HEK293T (cell line): Measurements from ENCODE around the gene GGCT.

Experiments used
- ARNT ChIP-seq: fragments of 450-650 bp; IDR thresholded peaks from 2 replicates; pipeline ENCODE4 v1.6.1; 2017; ENCODE audit warnings: mild to moderate bottlenecking
- BHLHE40 ChIP-seq: fragments of 450-650 bp; IDR thresholded peaks from 2 replicates; pipeline ENCODE4 v1.6.1; 2016; ENCODE audit warnings: mild to moderate bottlenecking, moderate library complexity, borderline replicate concordance
- CTBP1 ChIP-seq: fragments of 450-650 bp; IDR thresholded peaks from 2 replicates; pipeline ENCODE4 v1.6.1; 2016; ENCODE audit warnings: borderline replicate concordance
- ELF4 ChIP-seq: fragments of 450-650 bp; IDR thresholded peaks from 2 replicates; pipeline ENCODE4 v1.6.1; 2017; ENCODE audit warnings: antibody characterized with exemption
- FOXA1 ChIP-seq: fragments of 450-650 bp; IDR thresholded peaks from 2 replicates; pipeline ENCODE4 v1.6.1; 2016; ENCODE audit warnings: mild to moderate bottlenecking
- FOXK2 ChIP-seq: fragments of 450-650 bp; IDR thresholded peaks from 2 replicates; pipeline ENCODE4 v1.6.1; 2016; ENCODE audit warnings: mild to moderate bottlenecking
- FOXM1 ChIP-seq: fragments of 450-650 bp; IDR thresholded peaks from 2 replicates; pipeline ENCODE4 v1.6.1; 2017; ENCODE audit warnings: mild to moderate bottlenecking, borderline replicate concordance
- LEF1 ChIP-seq: fragments of 450-650 bp; IDR thresholded peaks from 2 replicates; pipeline ENCODE4 v1.6.1; 2017; ENCODE audit warnings: mild to moderate bottlenecking, borderline replicate concordance
- NFRKB ChIP-seq: fragments of 450-650 bp; IDR thresholded peaks from 2 replicates; pipeline ENCODE4 v1.6.1; 2016; ENCODE audit warnings: mild to moderate bottlenecking, moderate library complexity
- PKNOX1 ChIP-seq: fragments of 450-650 bp; IDR thresholded peaks from 2 replicates; pipeline ENCODE4 v1.6.1; 2016
- SP1 ChIP-seq: fragments of 450-650 bp; IDR thresholded peaks from 2 replicates; pipeline ENCODE4 v1.6.1; 2017
- SUZ12 ChIP-seq: fragments of 450-650 bp; IDR thresholded peaks from 2 replicates; pipeline ENCODE4 v1.6.1; 2016; ENCODE audit warnings: mild to moderate bottlenecking
- TARDBP ChIP-seq: fragments of 450-650 bp; IDR thresholded peaks from 2 replicates; pipeline ENCODE4 v1.6.1; 2016

GRCh38 chr7:30474893-30475292 lies 29.7 kb downstream of the GGCT start:
- TF ChIP-seq SUZ12, result no peak
- no peak for TF ChIP-seq TARDBP
- no peak for TF ChIP-seq FOXA1
- TF ChIP-seq FOXM1, result no peak
- TF ChIP-seq PKNOX1, result no peak
- TF ChIP-seq LEF1, result no peak
- no peak for TF ChIP-seq SP1
- TF ChIP-seq ELF4, result no peak
- TF ChIP-seq BHLHE40, result no peak
- no peak for TF ChIP-seq NFRKB
- no peak for TF ChIP-seq FOXK2
- TF ChIP-seq ARNT, result no peak
- no peak for TF ChIP-seq CTBP1
